K562 (cell line): ENCODE measurements around the gene ULBP2. TPM values are rescaled to one million over a fixed set of nuclear protein-coding genes. Genes with fewer than 3 reads are reported as not detected.

ENCODE experiments used
- ATAC-seq: fragments of 200-7000 bp; cut with Tn5 transposase; 3 replicates; pipeline ENCODE4 v1.9.1; 2020; ENCODE audit warnings: moderate library complexity
- BruUV-seq: library from RNA; stranded (reverse); fragments of 400-500 nt; replicated peaks from 2 replicates; lab custom pipeline; 2021; lab: Mats Ljungman, UMichigan
- CTCF ChIA-PET: fragments of 300-600 bp; formaldehyde crosslinking; extraction: SDS; loops from one replicate; lab custom pipeline; 2021; ENCODE audit warnings: low intra/inter-chr PET ratio; lab: Yijun Ruan, JAX
- POLR2A ChIA-PET: fragments of 300-600, 350-650 bp; sonication (Branson Sonifier 250); formaldehyde crosslinking; extraction: SDS; loops from one replicate; lab custom pipeline; 2021; ENCODE audit warnings: antibody characterized with exemption, inconsistent platforms; lab: Yijun Ruan, JAX
- DNase-seq, 4 experiments: peaks; one replicate each; pipeline versions ENCODE4 v3.0.0 to v3.0.0-alpha.2; 2011 to 2018; ENCODE audit warnings: low spot score in 3 of 4, mixed read lengths in 3 of 4; ENCODE audit errors: extremely low read depth in 1 of 4
- FAIRE-seq: peaks from 2 replicates; lab custom pipeline; 2011; peaks lifted over from hg19 to GRCh38; lab: Jason Lieb, UNC
- H2AFZ ChIP-seq: 2 replicates; pipeline ENCODE4 v1.6.0; 2011; ENCODE audit warnings: low read depth, low read length, control low read depth, inconsistent platforms
- H3K27ac ChIP-seq: fragments of 200-600 bp; 3 replicates; pipeline ENCODE4 v1.8.0; 2011; ENCODE audit warnings: low read depth, mild to moderate bottlenecking, control low read depth, inconsistent platforms, low read length, moderate library complexity, mixed read lengths; ENCODE audit errors: extremely low read depth
- H3K27me3 ChIP-seq, 2 experiments: fragments of 300-600 bp in 1 of 2; 2 replicates in 1 of 2; 3 replicates in 1 of 2; pipeline versions ENCODE4 v1.6.0 to v1.8.0; 2011; ENCODE audit warnings: inconsistent platforms in 2 of 2, low read length in 2 of 2, mild to moderate bottlenecking in 1 of 2, mixed read lengths in 1 of 2, moderate library complexity in 1 of 2; ENCODE audit not compliant: control insufficient read depth in 2 of 2, insufficient read depth in 2 of 2
- H3K36me3 ChIP-seq: fragments of 300-600 bp; 3 replicates; pipeline ENCODE4 v1.8.0; 2011; ENCODE audit warnings: mild to moderate bottlenecking, low read length, inconsistent platforms; ENCODE audit not compliant: control insufficient read depth, insufficient read depth
- H3K4me1 ChIP-seq, 2 experiments: fragments of 200-600 bp in 1 of 2; replicated peaks in 1 of 2; 2 replicates in 1 of 2; 3 replicates in 1 of 2; pipeline versions ENCODE4 v1.5.1 to v1.8.0; 2011; ENCODE audit warnings: inconsistent platforms in 2 of 2, low read length in 2 of 2, mild to moderate bottlenecking in 1 of 2, mixed read lengths in 1 of 2, moderate library complexity in 1 of 2; ENCODE audit not compliant: control insufficient read depth in 2 of 2, insufficient read depth in 2 of 2
- H3K4me2 ChIP-seq: 2 replicates; pipeline ENCODE4 v1.6.1; 2011; ENCODE audit warnings: low read length, control low read depth, inconsistent platforms, mixed read lengths; ENCODE audit not compliant: insufficient read depth
- H3K4me3 ChIP-seq: fragments of 200-600 bp; sonication (generic), shearing (Covaris generic); 2 replicates; pipeline ENCODE4 v1.5.1; 2016; ENCODE audit warnings: control low read depth, inconsistent platforms
- H3K79me2 ChIP-seq: fragments of 200-600 bp; 3 replicates; pipeline ENCODE4 v1.8.0; 2011; ENCODE audit warnings: low read length, inconsistent platforms; ENCODE audit not compliant: control insufficient read depth, insufficient read depth
- H3K9ac ChIP-seq, 2 experiments: 2 replicates each; pipeline versions ENCODE4 v1.6.0 to v1.6.1; 2011; ENCODE audit warnings: low read depth in 2 of 2, low read length in 2 of 2, control low read depth in 1 of 2, inconsistent platforms in 1 of 2, mild to moderate bottlenecking in 1 of 2, mixed read lengths in 1 of 2; ENCODE audit not compliant: insufficient read depth in 1 of 2
- H3K9me1 ChIP-seq: one replicate; pipeline ENCODE4 v1.6.0; 2011; ENCODE audit warnings: inconsistent platforms, mild to moderate bottlenecking, low read length, moderate library complexity; ENCODE audit not compliant: control insufficient read depth, insufficient read depth
- H3K9me3 ChIP-seq: replicated peaks from 2 replicates; pipeline ENCODE4 v1.5.1; 2011; ENCODE audit warnings: low read depth, low read length, inconsistent platforms; ENCODE audit not compliant: control insufficient read depth, insufficient read depth
- H4K20me1 ChIP-seq: replicated peaks from 2 replicates; pipeline ENCODE4 v1.6.1; 2011; ENCODE audit warnings: low read length, inconsistent platforms, mixed read lengths; ENCODE audit not compliant: control insufficient read depth, insufficient read depth
- CBX3 ChIP-seq, 2 experiments: IDR thresholded peaks; 1 replicate in 1 of 2; 2 replicates in 1 of 2; pipeline ENCODE4 v1.6.1; 2012; ENCODE audit warnings: inconsistent platforms in 2 of 2, low read length in 2 of 2, borderline replicate concordance in 1 of 2, control low read depth in 1 of 2
- CEBPB ChIP-seq: fragments of 450-650 bp; IDR thresholded peaks from 2 replicates; pipeline ENCODE4 v1.6.1; 2016; ENCODE audit warnings: missing genetic modification characterization, missing compliant biosample characterization
- KLF10 ChIP-seq: fragments of 250-450 bp; sonication (Bioruptor Pico); IDR thresholded peaks from 2 replicates; pipeline ENCODE4 v1.6.1; 2021; ENCODE audit warnings: matching md5 sums
- MAFK ChIP-seq: IDR thresholded peaks from 2 replicates; pipeline ENCODE4 v1.6.1; 2011; ENCODE audit warnings: low read length, improper control_type of control experiment
- PYGO2 ChIP-seq: fragments of 450-650 bp; IDR thresholded peaks from 2 replicates; pipeline ENCODE4 v1.6.1; 2016; ENCODE audit warnings: mild to moderate bottlenecking, missing genetic modification characterization, moderate library complexity, missing compliant biosample characterization
- SRSF3 ChIP-seq: fragments of 200-400 bp; formaldehyde crosslinking; IDR thresholded peaks from 2 replicates; pipeline ENCODE4 v1.6.1; 2016; ENCODE audit warnings: mild to moderate bottlenecking, low read length, moderate library complexity; ENCODE audit not compliant: insufficient read depth
- YY1 ChIP-seq, 3 experiments: IDR thresholded peaks; 2 replicates each; pipeline ENCODE4 v1.6.1; 2011; ENCODE audit warnings: low read length in 2 of 3, mild to moderate bottlenecking in 2 of 3, moderate library complexity in 2 of 3, borderline replicate concordance in 1 of 3, control low read depth in 1 of 3, low read depth in 1 of 3; ENCODE audit not compliant: insufficient read depth in 3 of 3, insufficient replicate concordance in 2 of 3, control insufficient read depth in 1 of 3, insufficient read length in 1 of 3; ENCODE audit errors: extremely low read depth in 1 of 3
- WGBS: fragments of 100-300 bp; shearing (Covaris generic); methylation state at CpG from one replicate; pipeline ENCODE4 v1.1.6; 2016; ENCODE audit warnings: low coverage, mixed read lengths; ENCODE audit not compliant: insufficient coverage; ENCODE audit errors: missing lambda C conversion rate; 5-methylcytosine and 5-hydroxymethylcytosine counted together
- in situ Hi-C: fragments of 300-500 bp; cut with MboI; formaldehyde crosslinking; loops from 4 replicates; pipeline ENCODE4 v1.15.0; 2018; ENCODE audit warnings: inconsistent platforms, mixed read lengths
- intact Hi-C: fragments of 100-400 bp; cut with micrococcal nuclease; formaldehyde crosslinking; loops from 2 replicates; pipeline ENCODE4 v1.14.2; 2022
- polyA plus RNA-seq, 8 experiments: library from polyadenylated mRNA; depleted of rRNA in 4 of 8; stranded (reverse) in 5 of 8; unstranded in 3 of 8; fragments of >200 nt; fragmentation: Nextera tagmentation in 2 of 8; fragmentation: Illumina TruSeq in 1 of 8; extraction: Ambion mirVana in 2 of 8; extraction: Trizol in 1 of 8; gene quantifications; 2 replicates each; pipeline versions ENCODE4 v1.2.1 to v1.2.3, GENCODE V29; 2011 to 2014; ENCODE audit warnings: inconsistent platforms in 1 of 8, missing spikeins in 1 of 8
- total RNA-seq, 7 experiments: library from RNA; depleted of rRNA in 6 of 7; stranded (reverse); fragments of >200 nt in 6 of 7; fragmentation: Illumina TruSeq in 2 of 7; extraction: Trizol in 2 of 7; gene quantifications; 2 replicates each; pipeline versions ENCODE4 v1.2.1 to v1.2.3, GENCODE V29; 2011 to 2021; ENCODE audit warnings: low replicate concordance in 1 of 7
- TF ChIP-seq, protein P1 (sequence below): fragments of 450-650 bp; IDR thresholded peaks from one replicate; pipeline ENCODE4 v1.6.1; 2018; ENCODE audit warnings: mild to moderate bottlenecking, moderate library complexity; ENCODE audit not compliant: partially characterized antibody
- TF ChIP-seq, protein P2 (sequence below): fragments of 450-650 bp; formaldehyde crosslinking; IDR thresholded peaks from 2 replicates; pipeline ENCODE4 v1.4.0; 2020; ENCODE audit warnings: mild to moderate bottlenecking
- TF ChIP-seq, protein P3 (sequence below): sonication (generic); formaldehyde crosslinking; IDR thresholded peaks from 2 replicates; pipeline ENCODE4 v1.8.1; 2023; ENCODE audit warnings: mild to moderate bottlenecking, missing genetic modification reagents
- TF ChIP-seq, protein P4 (sequence below): sonication (generic); formaldehyde crosslinking; IDR thresholded peaks from 2 replicates; pipeline ENCODE4 v1.8.1; 2023; ENCODE audit warnings: missing genetic modification reagents, mild to moderate bottlenecking, borderline replicate concordance

ULBP2 gene
- total and polyA plus RNA-seq, 9 of the 15 experiments (the other 6 are each of a cell fraction or from before 2014, with no cell fraction given) = 0.50 to 5.3 (median 1.2) TPM

- H3K79me2 ChIP-seq = no peaks in the 10 kb centered on the region
- peaks cover 4% of the 10 kb centered on the region for H4K20me1 ChIP-seq
- no peak overlapping the region for H3K4me2 ChIP-seq
- H3K4me1 ChIP-seq = peaks cover 0 to 11% of the 10 kb centered on the region in 2 experiments; a peak in 1 of 5 replicates
- BruUV-seq = no TSS peak
- no peak overlapping the region for H3K27ac ChIP-seq
- WGBS = 6% methylated on average over 4 of the region's 4 CpGs
- H3K9ac ChIP-seq = no peak overlapping the region
- H3K4me3 ChIP-seq = no peak overlapping the region
- ATAC-seq (no peak), FAIRE-seq (no peak), DNase-seq (no peak)
- H3K9me1 ChIP-seq = no peaks in the 10 kb centered on the region
- no peaks in the 10 kb centered on the region for H3K36me3 ChIP-seq
- in situ Hi-C loops = no loop called here
- H2AFZ ChIP-seq = no peak overlapping the region
- H3K9me3 ChIP-seq = no peaks in the 10 kb centered on the region
- ChIA-PET CTCF (interaction anchor here (0.5 kb wide), 1 partner anchor 892 kb away, joined by 3 read pairs; no protein-coding TSS in a partner anchor), POLR2A (interaction anchor here (0.7 kb wide), 1 partner anchor 829 kb away, joined by 3 read pairs; no protein-coding TSS in a partner anchor)
- H3K27me3 ChIP-seq = peaks cover 59 to 64% of the 10 kb centered on the region in 2 experiments
- intact Hi-C loops = no loop called here
- TF ChIP-seq, protein P1, sequence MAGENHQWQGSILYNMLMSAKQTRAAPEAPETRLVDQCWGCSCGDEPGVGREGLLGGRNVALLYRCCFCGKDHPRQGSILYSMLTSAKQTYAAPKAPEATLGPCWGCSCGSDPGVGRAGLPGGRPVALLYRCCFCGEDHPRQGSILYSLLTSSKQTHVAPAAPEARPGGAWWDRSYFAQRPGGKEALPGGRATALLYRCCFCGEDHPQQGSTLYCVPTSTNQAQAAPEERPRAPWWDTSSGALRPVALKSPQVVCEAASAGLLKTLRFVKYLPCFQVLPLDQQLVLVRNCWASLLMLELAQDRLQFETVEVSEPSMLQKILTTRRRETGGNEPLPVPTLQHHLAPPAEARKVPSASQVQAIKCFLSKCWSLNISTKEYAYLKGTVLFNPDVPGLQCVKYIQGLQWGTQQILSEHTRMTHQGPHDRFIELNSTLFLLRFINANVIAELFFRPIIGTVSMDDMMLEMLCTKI = no peak
- TF ChIP-seq YY1 (IDR thresholded peaks at IDR 0.05; ENCODE audit: borderline replicate concordance in 1 of 3, control insufficient read depth in 1 of 3, extremely low read depth in 1 of 3, insufficient read depth in 3 of 3, insufficient read length in 1 of 3, insufficient replicate concordance in 2 of 3, low read depth in 1 of 3, low read length in 2 of 3) (no peak), KLF10 (CRISPR knock-in tag) (no peak), CEBPB (tag) (no peak), SRSF3 (no peak), MAFK (no peak), PYGO2 (no peak), CBX3 (IDR thresholded peaks at IDR 0.05; ENCODE audit: borderline replicate concordance in 1 of 2, low read length in 2 of 2) (no peak)
- TF ChIP-seq, protein P2, sequence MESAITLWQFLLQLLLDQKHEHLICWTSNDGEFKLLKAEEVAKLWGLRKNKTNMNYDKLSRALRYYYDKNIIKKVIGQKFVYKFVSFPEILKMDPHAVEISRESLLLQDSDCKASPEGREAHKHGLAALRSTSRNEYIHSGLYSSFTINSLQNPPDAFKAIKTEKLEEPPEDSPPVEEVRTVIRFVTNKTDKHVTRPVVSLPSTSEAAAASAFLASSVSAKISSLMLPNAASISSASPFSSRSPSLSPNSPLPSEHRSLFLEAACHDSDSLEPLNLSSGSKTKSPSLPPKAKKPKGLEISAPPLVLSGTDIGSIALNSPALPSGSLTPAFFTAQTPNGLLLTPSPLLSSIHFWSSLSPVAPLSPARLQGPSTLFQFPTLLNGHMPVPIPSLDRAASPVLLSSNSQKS (CRISPR knock-in tag) = no peak
- TF ChIP-seq, protein P3, sequence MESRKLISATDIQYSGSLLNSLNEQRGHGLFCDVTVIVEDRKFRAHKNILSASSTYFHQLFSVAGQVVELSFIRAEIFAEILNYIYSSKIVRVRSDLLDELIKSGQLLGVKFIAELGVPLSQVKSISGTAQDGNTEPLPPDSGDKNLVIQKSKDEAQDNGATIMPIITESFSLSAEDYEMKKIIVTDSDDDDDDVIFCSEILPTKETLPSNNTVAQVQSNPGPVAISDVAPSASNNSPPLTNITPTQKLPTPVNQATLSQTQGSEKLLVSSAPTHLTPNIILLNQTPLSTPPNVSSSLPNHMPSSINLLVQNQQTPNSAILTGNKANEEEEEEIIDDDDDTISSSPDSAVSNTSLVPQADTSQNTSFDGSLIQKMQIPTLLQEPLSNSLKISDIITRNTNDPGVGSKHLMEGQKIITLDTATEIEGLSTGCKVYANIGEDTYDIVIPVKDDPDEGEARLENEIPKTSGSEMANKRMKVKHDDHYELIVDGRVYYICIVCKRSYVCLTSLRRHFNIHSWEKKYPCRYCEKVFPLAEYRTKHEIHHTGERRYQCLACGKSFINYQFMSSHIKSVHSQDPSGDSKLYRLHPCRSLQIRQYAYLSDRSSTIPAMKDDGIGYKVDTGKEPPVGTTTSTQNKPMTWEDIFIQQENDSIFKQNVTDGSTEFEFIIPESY = no peak
- TF ChIP-seq, protein P4, sequence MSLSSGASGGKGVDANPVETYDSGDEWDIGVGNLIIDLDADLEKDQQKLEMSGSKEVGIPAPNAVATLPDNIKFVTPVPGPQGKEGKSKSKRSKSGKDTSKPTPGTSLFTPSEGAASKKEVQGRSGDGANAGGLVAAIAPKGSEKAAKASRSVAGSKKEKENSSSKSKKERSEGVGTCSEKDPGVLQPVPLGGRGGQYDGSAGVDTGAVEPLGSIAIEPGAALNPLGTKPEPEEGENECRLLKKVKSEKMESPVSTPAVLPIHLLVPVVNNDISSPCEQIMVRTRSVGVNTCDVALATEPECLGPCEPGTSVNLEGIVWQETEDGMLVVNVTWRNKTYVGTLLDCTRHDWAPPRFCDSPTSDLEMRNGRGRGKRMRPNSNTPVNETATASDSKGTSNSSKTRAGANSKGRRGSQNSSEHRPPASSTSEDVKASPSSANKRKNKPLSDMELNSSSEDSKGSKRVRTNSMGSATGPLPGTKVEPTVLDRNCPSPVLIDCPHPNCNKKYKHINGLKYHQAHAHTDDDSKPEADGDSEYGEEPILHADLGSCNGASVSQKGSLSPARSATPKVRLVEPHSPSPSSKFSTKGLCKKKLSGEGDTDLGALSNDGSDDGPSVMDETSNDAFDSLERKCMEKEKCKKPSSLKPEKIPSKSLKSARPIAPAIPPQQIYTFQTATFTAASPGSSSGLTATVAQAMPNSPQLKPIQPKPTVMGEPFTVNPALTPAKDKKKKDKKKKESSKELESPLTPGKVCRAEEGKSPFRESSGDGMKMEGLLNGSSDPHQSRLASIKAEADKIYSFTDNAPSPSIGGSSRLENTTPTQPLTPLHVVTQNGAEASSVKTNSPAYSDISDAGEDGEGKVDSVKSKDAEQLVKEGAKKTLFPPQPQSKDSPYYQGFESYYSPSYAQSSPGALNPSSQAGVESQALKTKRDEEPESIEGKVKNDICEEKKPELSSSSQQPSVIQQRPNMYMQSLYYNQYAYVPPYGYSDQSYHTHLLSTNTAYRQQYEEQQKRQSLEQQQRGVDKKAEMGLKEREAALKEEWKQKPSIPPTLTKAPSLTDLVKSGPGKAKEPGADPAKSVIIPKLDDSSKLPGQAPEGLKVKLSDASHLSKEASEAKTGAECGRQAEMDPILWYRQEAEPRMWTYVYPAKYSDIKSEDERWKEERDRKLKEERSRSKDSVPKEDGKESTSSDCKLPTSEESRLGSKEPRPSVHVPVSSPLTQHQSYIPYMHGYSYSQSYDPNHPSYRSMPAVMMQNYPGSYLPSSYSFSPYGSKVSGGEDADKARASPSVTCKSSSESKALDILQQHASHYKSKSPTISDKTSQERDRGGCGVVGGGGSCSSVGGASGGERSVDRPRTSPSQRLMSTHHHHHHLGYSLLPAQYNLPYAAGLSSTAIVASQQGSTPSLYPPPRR = no peak
Measured at GRCh38 chr6:149991838-149992237, 50.0 kb downstream of the ULBP2 start.
